GM23248 (cell line): Measurements from ENCODE around the gene CCNA1. TPM values are rescaled to one million over a fixed set of nuclear protein-coding genes. Genes with fewer than 3 reads are reported as not detected.
A peak's percentile ranks its signal among the peaks of the same experiment; 100 is the strongest.

ENCODE experiments used
- DNase-seq: peaks from one replicate; pipeline ENCODE4 v3.0.0-alpha.2; 2015
- H2AFZ ChIP-seq: fragments of 200-600 bp; sonication (generic); 2 replicates; pipeline ENCODE4 v1.6.1; 2016; ENCODE audit warnings: antibody characterized with exemption
- H3F3A ChIP-seq: fragments of 200-600 bp; sonication (generic); 2 replicates; pipeline ENCODE4 v1.6.1; 2016; ENCODE audit warnings: mild to moderate bottlenecking, antibody characterized with exemption, mixed run types; ENCODE audit not compliant: insufficient read depth
- H3K27ac ChIP-seq: fragments of 200-600 bp; sonication (generic); 2 replicates; pipeline ENCODE4 v1.5.1; 2016; ENCODE audit warnings: mild to moderate bottlenecking
- H3K27me3 ChIP-seq: fragments of 200-600 bp; sonication (generic); replicated peaks from 2 replicates; pipeline ENCODE4 v1.6.1; 2016; ENCODE audit warnings: mild to moderate bottlenecking; ENCODE audit not compliant: insufficient read depth
- H3K36me3 ChIP-seq: fragments of 200-600 bp; sonication (generic); 2 replicates; pipeline ENCODE4 v1.6.1; 2016; ENCODE audit warnings: low read depth, mild to moderate bottlenecking
- H3K4me1 ChIP-seq: fragments of 200-600 bp; sonication (generic); 2 replicates; pipeline ENCODE4 v1.6.1; 2016; ENCODE audit warnings: mild to moderate bottlenecking; ENCODE audit not compliant: insufficient read depth
- H3K4me2 ChIP-seq: fragments of 200-600 bp; sonication (generic); one replicate; pipeline ENCODE4 v1.6.1; 2016; ENCODE audit warnings: mild to moderate bottlenecking; ENCODE audit not compliant: unreplicated experiment
- H3K4me3 ChIP-seq: fragments of 200-600 bp; sonication (generic); 2 replicates; pipeline ENCODE4 v1.5.1; 2016; ENCODE audit warnings: mild to moderate bottlenecking
- H3K79me2 ChIP-seq: fragments of 200-600 bp; sonication (generic); 2 replicates; pipeline ENCODE4 v1.6.1; 2016; ENCODE audit warnings: mild to moderate bottlenecking; ENCODE audit not compliant: insufficient read depth
- H3K9ac ChIP-seq: fragments of 200-600 bp; sonication (generic); 2 replicates; pipeline ENCODE4 v1.6.1; 2016; ENCODE audit warnings: mild to moderate bottlenecking
- H3K9me2 ChIP-seq: fragments of 200-600 bp; sonication (generic); 2 replicates; pipeline ENCODE4 v1.6.1; 2016; ENCODE audit warnings: mixed run types, mild to moderate bottlenecking, moderate library complexity; ENCODE audit not compliant: insufficient read depth
- H3K9me3 ChIP-seq: fragments of 200-600 bp; sonication (generic); one replicate; pipeline ENCODE4 v1.6.1; 2017; ENCODE audit warnings: low read depth
- H4K20me1 ChIP-seq: fragments of 200-600 bp; sonication (generic); 2 replicates; pipeline ENCODE4 v1.6.0; 2016; ENCODE audit not compliant: insufficient read depth
- EZH2 ChIP-seq: fragments of 200-600 bp; sonication (generic); IDR thresholded peaks from 2 replicates; pipeline ENCODE4 v1.6.1; 2018; ENCODE audit warnings: antibody characterized with exemption, mild to moderate bottlenecking; ENCODE audit not compliant: insufficient read depth, poor library complexity, severe bottlenecking
- EZH2phosphoT487 ChIP-seq: fragments of 200-600 bp; sonication (generic); IDR thresholded peaks from 2 replicates; pipeline ENCODE4 v1.6.1; 2018; ENCODE audit warnings: antibody characterized with exemption, moderate library complexity, mild to moderate bottlenecking, low read depth; ENCODE audit not compliant: insufficient read depth
- WGBS, 2 experiments: methylation state at CpG; one replicate each; pipeline ENCODE4 v1.1.6; 2015 to 2017; ENCODE audit warnings: low lambda C conversion rate in 2 of 2, low coverage in 1 of 2; ENCODE audit errors: missing lambda C conversion rate in 2 of 2; 5-methylcytosine and 5-hydroxymethylcytosine counted together
- in situ Hi-C: fragments of 300-500 bp; cut with MboI; formaldehyde crosslinking; loops from 2 replicates; pipeline ENCODE4 v1.15.0; 2020
- polyA plus RNA-seq: library from polyadenylated mRNA; unstranded; fragments of >200 nt; fragmentation: Nextera tagmentation; extraction: Ambion mirVana; gene quantifications from 2 replicates; pipeline ENCODE4 v1.2.1, GENCODE V29; 2016
- total RNA-seq: library from RNA; depleted of rRNA; stranded (reverse); fragments of >200 nt; shearing (Covaris generic); gene quantifications from 2 replicates; pipeline ENCODE4 v1.2.3, GENCODE V29; 2014; rRNA removed

CCNA1 gene
- total RNA-seq (not detected in 2 replicates), polyA plus RNA-seq (not detected in 2 replicates)

DNA sequence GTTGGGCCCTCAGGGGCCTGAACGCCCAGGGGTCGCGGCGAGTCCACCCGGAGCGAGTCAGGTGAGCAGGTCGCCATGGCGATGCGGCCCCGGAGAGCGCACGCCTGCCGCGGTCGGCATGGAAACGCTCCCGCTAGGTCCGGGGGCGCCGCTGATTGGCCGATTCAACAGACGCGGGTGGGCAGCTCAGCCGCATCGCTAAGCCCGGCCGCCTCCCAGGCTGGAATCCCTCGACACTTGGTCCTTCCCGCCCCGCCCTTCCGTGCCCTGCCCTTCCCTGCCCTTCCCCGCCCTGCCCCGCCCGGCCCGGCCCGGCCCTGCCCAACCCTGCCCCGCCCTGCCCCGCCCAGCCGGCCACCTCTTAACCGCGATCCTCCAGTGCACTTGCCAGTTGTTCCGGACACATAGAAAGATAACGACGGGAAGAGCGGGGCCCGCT, at the start of gene CCNA1:
TSS of gene CCNA1 (plus strand) at position 390 of the 439 bp plus-strand sequence. CDS start 562 bp downstream, outside the sequence.
- peaks cover 48% of the 10 kb centered on the region for H3K27me3 ChIP-seq
- TF ChIP-seq EZH2phosphoT487 (no peak), EZH2 (no peak)
- no peak within 1 kb of the TSS for H3K27ac ChIP-seq
- 1 to 2% methylated on average over 24 to 34 of the region's 46 CpGs for WGBS, 2 experiments
- H3K4me2 ChIP-seq: peak within 1 kb of the TSS; percentile 74
- H3K9me3 ChIP-seq: no peaks in the 10 kb centered on the region
- DNase-seq: peak; percentile 21
- no peaks in the 10 kb centered on the region for H3F3A ChIP-seq
- no peaks in the 10 kb centered on the region for H3K36me3 ChIP-seq
- H3K9me2 ChIP-seq: no peaks in the 10 kb centered on the region
- H3K4me3 ChIP-seq: peak within 1 kb of the TSS; percentile 61
- no peak within 1 kb of the TSS for H3K9ac ChIP-seq
- in situ Hi-C loops: no loop called here
- H3K4me1 ChIP-seq: no peaks in the 10 kb centered on the region
- H4K20me1 ChIP-seq: no peaks in the 10 kb centered on the region
- no peaks in the 10 kb centered on the region for H3K79me2 ChIP-seq
- H2AFZ ChIP-seq: peak within 1 kb of the TSS; percentile 60

DNA sequence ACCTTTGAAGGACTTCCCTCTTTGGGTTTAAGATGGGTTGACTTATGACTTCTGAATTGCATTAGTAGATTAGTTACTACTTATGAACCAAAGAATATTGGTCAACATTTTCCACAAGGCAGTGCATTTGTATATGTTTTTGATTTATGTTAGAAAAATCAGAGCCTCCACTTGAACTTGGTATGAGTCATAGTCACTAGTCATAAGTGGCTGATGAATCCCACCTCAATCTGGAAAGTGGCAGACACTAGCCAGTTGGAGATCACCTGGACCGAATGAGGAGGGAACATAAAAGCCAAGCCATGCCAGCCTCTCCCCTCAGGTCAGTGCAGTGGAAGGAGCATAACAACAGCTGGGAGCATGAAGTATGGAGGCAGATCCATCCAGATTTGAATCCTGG, 46.8 kb upstream of the CCNA1 start:
- no peak overlapping the region for H3K27ac ChIP-seq
- in situ Hi-C loops: loop anchor here (25.0 kb wide), 1 partner anchor 398 kb away; no protein-coding TSS in a partner anchor
- H3K4me1 ChIP-seq: no peaks in the 10 kb centered on the region
- peaks cover 21% of the 10 kb centered on the region for H3K27me3 ChIP-seq
- no peaks in the 10 kb centered on the region for H3K79me2 ChIP-seq
- H2AFZ ChIP-seq: no peak overlapping the region
- WGBS, 2 experiments: 79 to 94% methylated on average over 1 of the region's 1 CpG
- no peak overlapping the region for H3K4me2 ChIP-seq
- no peaks in the 10 kb centered on the region for H3K9me2 ChIP-seq
- H3K4me3 ChIP-seq: no peak overlapping the region
- TF ChIP-seq EZH2: no peak
- TF ChIP-seq EZH2phosphoT487: no peak
- H3F3A ChIP-seq: no peaks in the 10 kb centered on the region
- H3K36me3 ChIP-seq: no peaks in the 10 kb centered on the region
- peak; percentile 20 for DNase-seq
- no peaks in the 10 kb centered on the region for H3K9me3 ChIP-seq
- no peaks in the 10 kb centered on the region for H4K20me1 ChIP-seq
- no peak overlapping the region for H3K9ac ChIP-seq

DNA sequence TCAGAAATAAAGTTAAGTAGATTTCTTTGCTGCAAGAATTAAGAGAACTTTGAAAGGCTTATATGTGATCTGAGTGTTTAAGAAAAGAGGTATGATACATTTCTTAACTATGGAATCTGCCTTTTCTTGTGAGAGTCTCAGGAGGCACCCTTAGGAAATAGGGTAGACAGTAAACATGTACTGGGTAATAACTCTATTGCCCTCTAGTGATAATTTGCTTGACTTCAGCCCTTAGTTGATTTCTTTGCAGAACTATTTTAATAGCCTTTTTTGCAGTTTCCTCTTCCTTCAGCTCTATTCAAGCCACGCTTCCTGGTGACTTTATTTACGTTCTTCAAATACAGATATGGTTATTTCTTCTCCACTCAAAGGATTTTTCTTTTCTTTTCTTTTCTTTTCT, 37.0 kb upstream of the CCNA1 start:
- no peak overlapping the region for H3K4me3 ChIP-seq
- no peak overlapping the region for H2AFZ ChIP-seq
- H3K9me3 ChIP-seq: no peaks in the 10 kb centered on the region
- in situ Hi-C loops: loop anchor here (25.0 kb wide), 1 partner anchor 408 kb away; no protein-coding TSS in a partner anchor
- 4% methylated on average over 2 of the region's 2 CpGs for WGBS, 2 experiments
- TF ChIP-seq EZH2phosphoT487: no peak
- TF ChIP-seq EZH2: no peak
- no peak overlapping the region for H3K4me2 ChIP-seq
- H3K36me3 ChIP-seq: no peaks in the 10 kb centered on the region
- peak; percentile 79 for DNase-seq
- no peaks in the 10 kb centered on the region for H3K4me1 ChIP-seq
- H3K27ac ChIP-seq: no peak overlapping the region
- H3K9me2 ChIP-seq: no peaks in the 10 kb centered on the region
- H3K27me3 ChIP-seq: peaks cover 9% of the 10 kb centered on the region; the same call in 1 of the 2 replicates
- H3K79me2 ChIP-seq: no peaks in the 10 kb centered on the region
- H4K20me1 ChIP-seq: no peaks in the 10 kb centered on the region
- no peak overlapping the region for H3K9ac ChIP-seq
- no peaks in the 10 kb centered on the region for H3F3A ChIP-seq

DNA sequence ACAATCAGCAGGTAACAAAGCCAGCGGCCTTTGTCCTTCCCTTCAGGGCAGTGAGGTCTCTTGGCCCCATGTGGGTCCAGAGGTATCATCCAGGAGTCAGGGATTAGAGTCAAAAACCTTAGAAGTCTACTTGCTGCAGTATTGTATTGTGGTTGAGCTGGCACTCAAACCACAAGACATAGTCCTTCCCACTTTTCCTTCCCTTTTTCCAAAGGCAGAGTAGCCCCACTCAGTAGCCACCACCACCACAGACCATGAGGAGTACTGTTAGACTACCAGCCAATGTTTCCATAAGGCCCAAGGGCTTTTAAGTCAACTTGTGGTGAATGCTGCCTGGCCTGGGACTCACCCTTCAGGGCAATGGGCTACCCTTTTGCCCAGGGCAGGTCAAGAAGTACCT, 27.1 kb upstream of the CCNA1 start:
- Histone ChIP-seq H3K36me3 (no peaks in the 10 kb centered on the region), H3K9me2 (no peaks in the 10 kb centered on the region), H2AFZ (no peak overlapping the region), H3K9ac (no peak overlapping the region), H3K27me3 (peaks cover 15% of the 10 kb centered on the region; the same call in 1 of the 2 replicates), H3K9me3 (no peaks in the 10 kb centered on the region), H3K4me3 (no peak overlapping the region), H3K79me2 (no peaks in the 10 kb centered on the region), H3K4me2 (no peak overlapping the region), H3K4me1 (no peaks in the 10 kb centered on the region), H3F3A (no peaks in the 10 kb centered on the region), H3K27ac (no peak overlapping the region), H4K20me1 (no peaks in the 10 kb centered on the region)
- in situ Hi-C loops: loop anchor here (10.0 to 25.0 kb wide), 2 partner anchors 110 to 582 kb away; partner anchors contain the start of genes ALG5 and CCDC169
- no peak for DNase-seq
- TF ChIP-seq EZH2phosphoT487 (no peak), EZH2 (no peak)
- WGBS, 2 experiments: 36 to 50% methylated on average over 1 of the region's 1 CpG

DNA sequence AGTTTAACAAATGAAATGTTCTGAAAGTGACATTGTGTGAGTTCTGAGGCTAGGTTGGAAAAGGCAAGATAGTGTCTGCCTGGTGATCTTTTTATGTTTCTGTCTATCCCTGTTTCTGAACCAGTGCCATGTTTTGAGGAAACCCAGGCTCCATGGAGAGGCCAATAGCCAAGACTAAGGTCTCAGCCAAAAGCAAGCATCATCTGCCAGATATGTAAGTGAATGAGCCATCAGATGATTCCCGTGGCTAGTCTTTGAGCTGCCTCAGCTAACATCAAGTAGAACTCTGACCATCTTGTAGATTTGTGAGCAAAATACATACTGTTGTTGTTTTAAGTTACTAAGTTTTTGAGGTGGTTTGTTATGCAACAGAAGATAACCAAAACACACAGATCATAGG, 19.6 kb upstream of the CCNA1 start:
- H3K27ac ChIP-seq: no peak overlapping the region
- H3F3A ChIP-seq: 0 out of 2 replicates have a peak, but pooled peaks cover under 1% of the 10 kb centered on the region
- H3K4me3 ChIP-seq: no peak overlapping the region
- no peak for TF ChIP-seq EZH2phosphoT487
- no peak for TF ChIP-seq EZH2
- H2AFZ ChIP-seq: no peak overlapping the region
- peaks cover 6% of the 10 kb centered on the region for H3K4me1 ChIP-seq
- H3K9ac ChIP-seq: no peak overlapping the region
- H3K27me3 ChIP-seq: peaks cover 15% of the 10 kb centered on the region; the same call in 1 of the 2 replicates
- H3K79me2 ChIP-seq: no peaks in the 10 kb centered on the region
- no peaks in the 10 kb centered on the region for H3K36me3 ChIP-seq
- H3K4me2 ChIP-seq: no peak overlapping the region
- no peaks in the 10 kb centered on the region for H3K9me2 ChIP-seq
- in situ Hi-C loops: loop anchor here (25.0 kb wide), 1 partner anchor 575 kb away; the partner anchor contains the start of gene ALG5
- no peaks in the 10 kb centered on the region for H3K9me3 ChIP-seq
- 0% methylated on average over 1 of the region's 1 CpG for WGBS, 2 experiments
- H4K20me1 ChIP-seq: no peaks in the 10 kb centered on the region
- peak; percentile 38 for DNase-seq
